Small intestine (tissue), 7 donors: ENCODE data around the gene TBC1D20. TPM values are rescaled to one million over a fixed set of nuclear protein-coding genes. Genes with fewer than 3 reads are reported as not detected.

ENCODE experiments used
- DNase-seq, 2 donors: peaks; one replicate each; pipeline versions ENCODE4 v3.0.0 to v3.0.0-alpha.2; 2013
- FAIRE-seq: peaks from 2 replicates; lab custom pipeline; 2012; peaks lifted over from hg19 to GRCh38; lab: Jason Lieb, UNC
- H3K27ac ChIP-seq, 3 donors: one replicate each; pipeline ENCODE4 v1.5.1; 2013; ENCODE audit warnings: low read length in 2 of 3, mild to moderate bottlenecking in 2 of 3, control low read depth in 1 of 3, inconsistent platforms in 1 of 3, low read depth in 1 of 3, moderate library complexity in 1 of 3
- H3K27me3 ChIP-seq, 3 donors: one replicate each; pipeline ENCODE4 v1.6.1; 2013; ENCODE audit warnings: low read length in 3 of 3, inconsistent platforms in 1 of 3; ENCODE audit not compliant: control insufficient read depth in 3 of 3, insufficient read depth in 3 of 3
- H3K36me3 ChIP-seq, 3 donors: one replicate each; pipeline ENCODE4 v1.6.1; 2013; ENCODE audit warnings: low read length in 3 of 3, inconsistent platforms in 1 of 3, low read depth in 1 of 3, mild to moderate bottlenecking in 1 of 3, moderate library complexity in 1 of 3; ENCODE audit not compliant: control insufficient read depth in 3 of 3, insufficient read depth in 2 of 3
- H3K4me1 ChIP-seq, 3 donors: one replicate each; pipeline ENCODE4 v1.6.1; 2013; ENCODE audit warnings: low read length in 2 of 3, inconsistent platforms in 1 of 3, low read depth in 1 of 3, mild to moderate bottlenecking in 1 of 3, moderate library complexity in 1 of 3; ENCODE audit not compliant: control insufficient read depth in 3 of 3, insufficient read depth in 2 of 3
- H3K4me3 ChIP-seq, 3 donors: one replicate each; pipeline ENCODE4 v1.5.1; 2013; ENCODE audit warnings: low read length in 3 of 3, control low read depth in 1 of 3, inconsistent platforms in 1 of 3, low read depth in 1 of 3, mild to moderate bottlenecking in 1 of 3, moderate library complexity in 1 of 3
- H3K9me3 ChIP-seq, 2 donors: one replicate each; pipeline ENCODE4 v1.6.1; 2013; ENCODE audit warnings: low read depth in 1 of 2, low read length in 1 of 2; ENCODE audit not compliant: control insufficient read depth in 2 of 2, insufficient read depth in 1 of 2
- WGBS, 3 donors: extraction: QIAGEN DNeasy Blood & Tissue Kit; methylation state at CpG; one replicate each; pipeline ENCODE4 v1.1.7; 2013; 5-methylcytosine and 5-hydroxymethylcytosine counted together
- polyA plus RNA-seq, 4 donors: library from polyadenylated mRNA; stranded (reverse) in 3 of 4; unstranded in 1 of 4; fragments of 200-250 nt in 3 of 4; fragments of 120-200 nt in 1 of 4; gene quantifications; one replicate each; pipeline versions ENCODE4 v1.2.1 to v1.2.3, GENCODE V29; 2013
- donor health status: healthy with polysubstance abuse.
- donor health status: control.
- donor health status: control.
- donor health status: Bipolar disorder and iron deficiency.
- donor health status: healthy.

TBC1D20 gene
- polyA plus RNA-seq, 4 donors, result 13.1 to 28.7 (median 14.8) TPM

DNA sequence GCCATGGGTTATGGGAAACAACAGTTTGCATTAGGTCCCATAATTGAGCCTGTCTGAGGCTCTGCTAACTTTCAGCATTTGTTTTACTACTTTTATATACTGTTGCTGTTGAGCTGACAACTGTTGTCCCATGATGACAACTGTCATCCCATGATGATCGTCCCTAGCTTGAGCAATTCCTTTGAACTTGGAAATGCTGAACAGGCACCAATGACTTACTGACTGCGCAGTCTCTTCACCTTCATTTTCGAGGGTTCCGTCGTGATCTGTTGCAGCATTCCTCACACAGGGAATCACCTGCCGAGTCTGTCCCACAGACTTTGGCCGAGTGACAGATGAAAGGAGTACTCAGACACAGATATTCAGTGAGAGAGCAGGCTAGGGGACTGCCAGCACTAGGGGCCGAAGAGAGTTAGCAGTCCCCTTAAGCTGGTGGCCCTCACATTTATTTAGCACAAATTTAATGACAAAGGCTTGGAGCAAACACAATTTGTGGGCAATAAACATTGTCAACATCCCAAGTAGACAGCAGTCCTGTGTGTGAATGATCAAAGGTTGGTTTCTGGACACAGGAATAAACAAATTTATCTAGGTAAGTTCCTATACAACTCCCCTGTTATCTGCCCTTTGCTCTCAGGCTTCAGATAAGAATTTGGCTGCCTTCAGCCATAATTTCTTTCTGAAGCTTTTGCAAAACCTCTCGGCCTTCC lies 10.0 kb upstream of the TBC1D20 start:
- no peak overlapping the region for H3K27ac ChIP-seq
- peaks cover 0 to 25% (median 2%) of the 10 kb centered on the region in 3 donors for H3K36me3 ChIP-seq
- peaks cover 0 to 45% of the 10 kb centered on the region in 2 donors for H3K9me3 ChIP-seq
- no peak for FAIRE-seq
- peaks cover 0 to 8% (median 0%) of the 10 kb centered on the region in 3 donors for H3K4me1 ChIP-seq
- peak in 1 of 2 donors; percentile 79 for DNase-seq
- H3K27me3 ChIP-seq, result no peaks in the 10 kb centered on the region
- no peak overlapping the region for H3K4me3 ChIP-seq
- WGBS, 3 donors, result 81 to 90% (median 87%) methylated on average over 9 of the region's 9 CpGs

DNA sequence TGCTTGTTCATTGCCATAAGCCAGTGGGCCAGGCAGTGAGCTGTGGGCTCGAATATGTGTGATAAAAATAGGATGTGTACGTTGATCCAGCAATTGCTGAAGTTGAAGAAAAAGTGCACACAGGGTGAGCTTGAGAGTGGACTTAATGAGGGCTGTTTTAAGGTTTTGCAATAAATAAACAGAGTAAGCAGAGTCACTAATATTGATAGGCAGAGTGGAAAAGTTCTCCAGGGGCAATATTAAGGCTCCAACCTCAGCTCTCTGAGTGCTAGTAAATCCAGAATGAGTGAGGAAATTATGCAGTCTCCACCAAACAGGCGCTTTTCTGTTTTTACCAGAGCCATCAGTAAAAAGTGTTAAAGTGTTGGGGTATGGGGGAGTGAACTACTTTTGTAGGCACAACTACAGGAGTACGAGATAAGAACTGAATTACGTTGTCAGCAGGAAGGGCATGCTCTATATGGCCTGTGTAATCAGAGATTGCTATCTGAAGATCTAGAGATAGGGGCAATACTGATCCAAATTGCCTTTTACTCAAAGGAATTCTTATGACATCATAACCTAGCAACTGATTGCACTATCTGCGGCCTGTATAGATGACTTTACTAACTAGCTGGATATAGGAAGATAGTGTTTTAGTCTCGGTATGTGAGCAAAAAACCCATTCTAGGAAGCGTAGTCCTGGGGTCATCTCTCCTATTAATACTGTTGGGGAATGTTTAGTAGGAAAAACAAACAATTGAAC lies 7.6 kb upstream of the TBC1D20 start:
- Histone ChIP-seq H3K36me3 (peaks cover 0 to 10% (median 2%) of the 10 kb centered on the region in 3 donors), H3K27me3 (no peaks in the 10 kb centered on the region), H3K27ac (no peak overlapping the region), H3K9me3 (peaks cover 0 to 45% of the 10 kb centered on the region in 2 donors), H3K4me1 (peaks cover 0 to 8% (median 0%) of the 10 kb centered on the region in 3 donors), H3K4me3 (no peak overlapping the region)
- DNase-seq (no peak), FAIRE-seq (no peak)
- WGBS, 3 donors, result 81 to 83% (median 82%) methylated on average over 8 of the region's 8 CpGs

DNA sequence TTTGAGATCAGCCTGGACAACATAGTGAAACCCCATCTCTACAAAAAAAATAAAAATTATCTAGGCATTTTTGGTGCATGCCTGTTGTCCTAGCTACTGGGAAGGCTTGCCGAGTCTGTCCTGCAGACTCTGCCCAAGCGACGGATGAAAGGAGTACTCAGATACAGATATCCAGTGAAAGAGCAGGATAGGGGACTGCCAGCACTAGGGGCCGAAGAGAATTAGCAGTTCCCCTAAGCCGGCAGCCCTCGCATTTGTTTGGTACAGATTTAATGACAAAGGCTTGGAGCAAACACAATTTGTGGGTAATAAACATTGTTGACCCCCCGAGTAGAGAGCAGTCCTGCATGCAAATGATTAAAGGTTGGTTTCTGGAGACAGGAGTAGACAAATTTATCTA lies 5.4 kb upstream of the TBC1D20 start:
- H3K4me3 ChIP-seq, result no peak overlapping the region
- WGBS, 3 donors, result 81 to 88% (median 88%) methylated on average over 7 of the region's 7 CpGs
- H3K4me1 ChIP-seq, result peaks cover 0 to 4% (median 2%) of the 10 kb centered on the region in 3 donors
- no peaks in the 10 kb centered on the region for H3K36me3 ChIP-seq
- H3K27me3 ChIP-seq, result no peaks in the 10 kb centered on the region
- DNase-seq (no peak), FAIRE-seq (no peak)
- H3K9me3 ChIP-seq, result peaks cover 0 to 39% of the 10 kb centered on the region in 2 donors
- no peak overlapping the region for H3K27ac ChIP-seq

DNA sequence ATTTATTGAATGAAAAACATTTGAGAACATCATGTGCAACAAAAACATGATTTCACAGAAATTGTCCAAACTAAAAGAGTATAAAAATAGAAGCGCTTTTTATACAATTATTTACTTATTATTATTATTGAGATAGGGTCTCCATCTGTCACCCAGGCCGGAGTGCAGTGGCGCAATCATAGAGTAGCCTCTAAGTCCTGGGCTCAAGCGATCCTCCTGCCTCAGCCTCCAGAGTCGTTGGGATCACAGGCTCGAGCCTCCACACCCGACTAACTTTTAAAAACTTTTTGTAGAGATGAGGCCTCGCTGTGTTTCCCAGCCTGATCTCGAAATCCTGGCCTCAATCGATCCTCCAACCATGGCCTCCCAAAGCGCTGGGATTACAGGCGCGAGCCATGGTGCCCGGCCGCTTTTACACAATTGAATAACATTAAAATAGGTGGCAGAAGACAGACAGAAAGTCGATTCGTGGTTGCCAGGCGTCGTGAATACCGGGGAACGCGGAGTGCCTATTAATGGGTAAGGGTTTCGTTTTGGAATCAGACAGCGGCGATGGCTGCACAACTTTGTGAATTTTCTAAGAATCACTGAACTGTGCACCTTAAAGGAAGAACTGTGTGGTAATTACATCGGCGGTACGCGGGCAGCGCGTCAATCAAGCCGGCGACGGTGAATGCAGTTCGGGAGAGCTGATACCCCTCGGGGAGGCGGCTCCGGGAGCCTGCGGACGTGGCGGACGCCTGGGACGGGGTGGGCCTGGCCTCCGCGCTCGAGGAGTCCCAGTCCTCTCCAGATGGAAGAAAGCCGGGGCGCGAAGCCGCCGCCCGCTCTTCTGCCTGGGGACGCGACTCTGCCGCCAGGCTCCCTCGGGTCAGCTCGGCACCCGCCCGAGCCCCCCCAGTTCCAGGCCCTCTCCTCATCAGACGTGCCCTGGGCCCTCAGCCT lies 807 bp downstream of the TBC1D20 start:
- WGBS, 3 donors, result 7 to 9% (median 8%) methylated on average over 50 to 60 of the region's 60 CpGs
- H3K27ac ChIP-seq, result peak overlapping the region; percentile 50 to 96 (median 75)
- FAIRE-seq (no peak), DNase-seq (peak in 1 of 2 donors; percentile 45)
- H3K27me3 ChIP-seq, result no peaks in the 10 kb centered on the region
- peaks cover 0 to 10% (median 0%) of the 10 kb centered on the region in 3 donors for H3K36me3 ChIP-seq
- peaks cover 0 to 9% (median 8%) of the 10 kb centered on the region in 3 donors for H3K4me1 ChIP-seq
- H3K4me3 ChIP-seq, result peak overlapping the region; percentile 64 to 98 (median 84)
- H3K9me3 ChIP-seq, result no peaks in the 10 kb centered on the region

DNA sequence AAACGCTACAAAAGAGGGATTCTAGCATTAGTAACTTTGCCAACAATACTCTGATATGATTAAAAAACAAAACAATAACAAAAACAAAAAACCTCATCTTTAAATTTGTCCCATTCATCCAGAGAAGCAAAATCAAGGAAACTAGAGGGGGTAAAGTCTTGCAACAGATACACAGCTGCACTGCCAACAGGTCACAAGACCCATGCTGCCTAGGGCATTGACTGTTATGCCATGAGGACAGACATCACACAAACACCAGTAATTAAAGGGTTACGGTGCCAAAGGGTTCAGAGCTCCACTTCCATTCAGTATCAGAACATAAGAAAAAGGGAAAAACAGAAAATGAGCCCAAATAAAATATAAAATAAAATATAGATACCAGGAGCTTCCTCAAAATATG lies 1.6 kb downstream of the TBC1D20 start:
- no peaks in the 10 kb centered on the region for H3K9me3 ChIP-seq
- H3K4me3 ChIP-seq, result no peak overlapping the region
- no peak for FAIRE-seq
- no peaks in the 10 kb centered on the region for H3K27me3 ChIP-seq
- peaks cover 0 to 10% (median 0%) of the 10 kb centered on the region in 3 donors for H3K36me3 ChIP-seq
- no peak overlapping the region for H3K27ac ChIP-seq
- DNase-seq, result peak; percentile 9 to 31
- WGBS, 3 donors, result 44 to 46% (median 46%) methylated on average over 2 of the region's 2 CpGs
- H3K4me1 ChIP-seq, result peaks cover 0 to 9% (median 8%) of the 10 kb centered on the region in 3 donors

DNA sequence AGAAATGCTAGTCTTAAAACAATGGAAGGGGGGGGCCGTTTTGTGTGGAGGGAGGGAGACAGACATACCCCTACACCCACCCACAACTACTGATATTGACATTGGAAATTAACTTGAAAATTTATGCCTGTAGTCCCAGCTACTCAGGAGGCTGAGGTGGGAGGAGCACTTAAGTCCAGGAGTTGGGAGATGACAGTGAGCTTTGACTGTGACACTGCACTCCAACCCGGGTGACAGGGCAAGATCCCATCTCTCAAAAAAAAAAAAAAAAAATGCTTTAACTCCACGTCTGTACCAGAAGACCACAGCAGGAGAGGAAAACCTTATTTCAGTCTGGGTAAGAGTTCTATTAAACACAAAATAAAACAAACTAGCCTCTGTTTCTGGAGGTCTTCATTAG lies 2.2 kb downstream of the TBC1D20 start:
- Histone ChIP-seq H3K4me3 (no peak overlapping the region), H3K27me3 (no peaks in the 10 kb centered on the region), H3K4me1 (peaks cover 0 to 9% (median 8%) of the 10 kb centered on the region in 3 donors), H3K9me3 (no peaks in the 10 kb centered on the region), H3K36me3 (peaks cover 0 to 10% (median 0%) of the 10 kb centered on the region in 3 donors), H3K27ac (no peak overlapping the region)
- no peak for DNase-seq
- no peak for FAIRE-seq
- WGBS, 3 donors, result 27 to 36% (median 32%) methylated on average over 3 of the region's 3 CpGs

DNA sequence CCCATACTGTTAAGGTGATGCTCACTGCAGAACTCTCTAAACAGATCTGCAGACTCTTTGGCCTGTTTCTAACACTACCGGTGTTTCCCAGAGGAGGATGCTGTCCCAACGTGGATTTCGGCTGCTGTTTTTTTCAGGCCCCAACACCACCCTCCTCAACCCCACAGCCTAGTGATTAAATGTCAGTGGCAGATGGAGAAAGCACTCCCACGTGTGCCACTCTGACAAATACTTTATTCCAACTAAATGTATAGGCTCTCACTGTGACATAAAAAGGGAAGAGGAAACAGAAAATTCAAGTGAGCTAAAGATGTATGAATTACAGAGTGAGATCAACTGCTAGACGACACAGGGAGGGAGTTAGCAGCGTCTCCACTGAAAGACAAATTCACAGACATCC lies 3.6 kb downstream of the TBC1D20 start:
- no peak for DNase-seq
- peaks cover 0 to 10% (median 0%) of the 10 kb centered on the region in 3 donors for H3K36me3 ChIP-seq
- 52 to 72% (median 72%) methylated on average over 6 of the region's 6 CpGs for WGBS, 3 donors
- peaks cover 0 to 9% (median 8%) of the 10 kb centered on the region in 3 donors for H3K4me1 ChIP-seq
- H3K4me3 ChIP-seq, result no peak overlapping the region
- no peaks in the 10 kb centered on the region for H3K9me3 ChIP-seq
- no peak for FAIRE-seq
- no peak overlapping the region for H3K27ac ChIP-seq
- no peaks in the 10 kb centered on the region for H3K27me3 ChIP-seq

DNA sequence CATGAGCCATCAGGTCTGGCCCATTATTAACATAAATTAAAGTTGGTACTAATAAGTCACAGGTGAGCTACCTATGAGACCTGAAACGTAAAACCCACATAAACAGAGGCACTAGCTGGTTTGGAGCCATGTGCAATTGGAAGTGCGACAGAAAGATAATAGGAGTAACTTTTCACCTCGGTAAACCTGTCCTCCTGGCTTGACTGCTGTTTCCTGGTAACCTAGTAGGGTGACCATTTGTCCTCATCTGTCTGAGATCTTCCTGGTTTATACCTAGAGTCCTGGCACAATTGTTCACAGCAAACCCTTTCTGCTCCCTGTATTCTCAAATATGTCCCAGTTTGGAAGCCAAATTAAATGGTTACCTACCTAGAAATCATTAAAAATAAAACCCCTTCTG lies 7.4 kb downstream of the TBC1D20 start:
- no peaks in the 10 kb centered on the region for H3K27me3 ChIP-seq
- WGBS, 3 donors, result 47 to 72% (median 56%) methylated on average over 3 of the region's 3 CpGs
- FAIRE-seq (no peak), DNase-seq (no peak)
- H3K4me1 ChIP-seq, result no peaks in the 10 kb centered on the region
- peaks cover 0 to 18% (median 0%) of the 10 kb centered on the region in 3 donors for H3K36me3 ChIP-seq
- H3K27ac ChIP-seq, result no peak overlapping the region
- no peak overlapping the region for H3K4me3 ChIP-seq
- no peaks in the 10 kb centered on the region for H3K9me3 ChIP-seq
